ENCODE results near the gene SEMA3C. TPM values are rescaled to one million over a fixed set of nuclear protein-coding genes. Genes with fewer than 3 reads are reported as not detected.

The SEMA3C gene
- total RNA-seq, 2 donors from 2014 or later: 0.09 to 0.15 TPM

DNA sequence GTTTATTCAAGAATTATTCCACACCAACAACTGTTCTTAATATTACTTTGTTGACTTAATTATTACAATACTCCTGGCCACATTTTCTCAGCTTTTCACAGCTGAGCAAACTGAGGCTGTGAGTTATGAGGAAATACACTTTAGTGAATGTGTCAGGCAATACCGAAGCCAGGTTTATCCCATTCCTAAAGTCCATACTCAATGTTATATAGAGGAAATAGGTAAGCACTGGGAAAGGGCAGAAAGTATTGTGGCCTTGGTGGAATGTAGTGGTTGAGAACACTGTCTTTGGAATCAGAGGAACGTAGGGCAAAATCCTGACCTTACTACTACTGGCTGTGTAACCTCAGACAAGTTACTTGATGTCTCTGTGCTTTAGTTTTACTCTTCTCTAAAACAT, 169.6 kb downstream of the SEMA3C start:
- H3K4me3 Mint-ChIP-seq: no peak overlapping the region

DNA sequence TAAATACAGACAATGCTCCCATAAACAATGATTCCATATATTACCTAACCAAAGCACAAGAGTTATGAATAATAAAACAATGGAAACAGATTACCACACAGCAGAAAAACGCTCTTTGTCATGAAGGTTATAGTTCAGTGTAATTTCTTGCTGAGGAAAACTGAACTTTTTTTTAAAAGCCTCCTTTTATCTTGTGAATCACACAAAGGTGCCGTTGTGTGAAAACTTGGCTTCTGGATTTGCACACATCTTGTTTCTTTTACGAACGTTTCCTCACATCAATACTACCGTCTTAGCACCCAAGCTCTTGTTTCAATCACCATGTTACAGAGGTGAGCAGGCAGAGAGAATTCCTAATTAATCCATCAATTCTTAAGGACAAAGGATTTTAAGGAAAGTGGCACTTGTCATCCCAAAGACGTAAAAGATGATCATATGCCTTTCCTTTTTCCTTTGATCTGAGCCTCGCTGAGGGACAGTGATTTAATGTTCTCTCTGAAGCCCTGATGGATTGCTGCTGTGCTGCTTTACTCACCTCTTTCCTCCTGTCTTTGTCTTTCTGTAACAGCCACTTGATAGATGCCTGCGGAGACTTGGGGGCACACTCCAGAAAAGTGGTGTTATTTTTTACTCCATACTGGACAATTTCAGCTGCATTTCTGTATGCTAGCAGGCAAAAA, 170.3 kb downstream of the SEMA3C start:
- H3K9me3 Mint-ChIP-seq: no peaks in the 10 kb centered on the region
- H3K9me3 ChIP-seq (ENCODE audit: control insufficient read depth, low read length): no peaks in the 10 kb centered on the region
- no peaks in the 10 kb centered on the region for H3K27me3 ChIP-seq (ENCODE audit: control insufficient read depth, insufficient read depth, low read length, poor library complexity, severe bottlenecking)
- TF ChIP-seq, protein P1, sequence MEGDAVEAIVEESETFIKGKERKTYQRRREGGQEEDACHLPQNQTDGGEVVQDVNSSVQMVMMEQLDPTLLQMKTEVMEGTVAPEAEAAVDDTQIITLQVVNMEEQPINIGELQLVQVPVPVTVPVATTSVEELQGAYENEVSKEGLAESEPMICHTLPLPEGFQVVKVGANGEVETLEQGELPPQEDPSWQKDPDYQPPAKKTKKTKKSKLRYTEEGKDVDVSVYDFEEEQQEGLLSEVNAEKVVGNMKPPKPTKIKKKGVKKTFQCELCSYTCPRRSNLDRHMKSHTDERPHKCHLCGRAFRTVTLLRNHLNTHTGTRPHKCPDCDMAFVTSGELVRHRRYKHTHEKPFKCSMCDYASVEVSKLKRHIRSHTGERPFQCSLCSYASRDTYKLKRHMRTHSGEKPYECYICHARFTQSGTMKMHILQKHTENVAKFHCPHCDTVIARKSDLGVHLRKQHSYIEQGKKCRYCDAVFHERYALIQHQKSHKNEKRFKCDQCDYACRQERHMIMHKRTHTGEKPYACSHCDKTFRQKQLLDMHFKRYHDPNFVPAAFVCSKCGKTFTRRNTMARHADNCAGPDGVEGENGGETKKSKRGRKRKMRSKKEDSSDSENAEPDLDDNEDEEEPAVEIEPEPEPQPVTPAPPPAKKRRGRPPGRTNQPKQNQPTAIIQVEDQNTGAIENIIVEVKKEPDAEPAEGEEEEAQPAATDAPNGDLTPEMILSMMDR (conservative IDR thresholded peaks at IDR 0.05): no peak
- no peaks in the 10 kb centered on the region for H3K36me3 Mint-ChIP-seq (ENCODE audit: low read depth)
- 43 to 66% methylated on average over 6 to 8 of the region's 8 CpGs for WGBS, 2 experiments (ENCODE audit: insufficient coverage in 1 of 2, insufficient read length in 1 of 2)
- no peak overlapping the region for H3K27ac Mint-ChIP-seq
- peak overlapping the region; percentile 74 for H3K27ac ChIP-seq (ENCODE audit: low read depth, low read length)
- no peak for DNase-seq
- peaks cover 7% of the 10 kb centered on the region for H3K4me1 Mint-ChIP-seq
- peaks cover 2% of the 10 kb centered on the region for H3K27me3 Mint-ChIP-seq (ENCODE audit: insufficient read depth)
- H3K36me3 ChIP-seq (ENCODE audit: control insufficient read depth, insufficient read depth, low read length): no peaks in the 10 kb centered on the region
- H3K4me3 Mint-ChIP-seq: no peak overlapping the region
- H3K4me3 ChIP-seq (ENCODE audit: low read length): no peak overlapping the region
- no peak overlapping the region for H3K9ac ChIP-seq (ENCODE audit: extremely low read depth, low read length, poor library complexity, severe bottlenecking)
- H3K4me1 ChIP-seq (ENCODE audit: control insufficient read depth, insufficient read depth, low read length): no peaks in the 10 kb centered on the region

More for the DNA sequence above, 169.6 kb downstream of the SEMA3C start:
- no peak for DNase-seq
- WGBS, 2 experiments (ENCODE audit: insufficient coverage in 1 of 2, insufficient read length in 1 of 2): 80 to 93% methylated on average over 1 to 2 of the region's 2 CpGs
- no peak overlapping the region for H3K9ac ChIP-seq (ENCODE audit: extremely low read depth, low read length, poor library complexity, severe bottlenecking)
- no peaks in the 10 kb centered on the region for H3K27me3 ChIP-seq (ENCODE audit: control insufficient read depth, insufficient read depth, low read length, poor library complexity, severe bottlenecking)
- no peak overlapping the region for H3K4me3 ChIP-seq (ENCODE audit: low read length)
- Mint-ChIP-seq H3K9me3 (no peaks in the 10 kb centered on the region), H3K36me3 (ENCODE audit: low read depth) (no peaks in the 10 kb centered on the region), H3K27ac (no peak overlapping the region), H3K27me3 (ENCODE audit: insufficient read depth) (peaks cover 2% of the 10 kb centered on the region), H3K4me1 (peaks cover 7% of the 10 kb centered on the region)
- H3K36me3 ChIP-seq (ENCODE audit: control insufficient read depth, insufficient read depth, low read length): no peaks in the 10 kb centered on the region
- peak overlapping the region; percentile 74 for H3K27ac ChIP-seq (ENCODE audit: low read depth, low read length)
- H3K4me1 ChIP-seq (ENCODE audit: control insufficient read depth, insufficient read depth, low read length): no peaks in the 10 kb centered on the region
- H3K9me3 ChIP-seq (ENCODE audit: control insufficient read depth, low read length): no peaks in the 10 kb centered on the region
- TF ChIP-seq, protein P1 (conservative IDR thresholded peaks at IDR 0.05): no peak

DNA sequence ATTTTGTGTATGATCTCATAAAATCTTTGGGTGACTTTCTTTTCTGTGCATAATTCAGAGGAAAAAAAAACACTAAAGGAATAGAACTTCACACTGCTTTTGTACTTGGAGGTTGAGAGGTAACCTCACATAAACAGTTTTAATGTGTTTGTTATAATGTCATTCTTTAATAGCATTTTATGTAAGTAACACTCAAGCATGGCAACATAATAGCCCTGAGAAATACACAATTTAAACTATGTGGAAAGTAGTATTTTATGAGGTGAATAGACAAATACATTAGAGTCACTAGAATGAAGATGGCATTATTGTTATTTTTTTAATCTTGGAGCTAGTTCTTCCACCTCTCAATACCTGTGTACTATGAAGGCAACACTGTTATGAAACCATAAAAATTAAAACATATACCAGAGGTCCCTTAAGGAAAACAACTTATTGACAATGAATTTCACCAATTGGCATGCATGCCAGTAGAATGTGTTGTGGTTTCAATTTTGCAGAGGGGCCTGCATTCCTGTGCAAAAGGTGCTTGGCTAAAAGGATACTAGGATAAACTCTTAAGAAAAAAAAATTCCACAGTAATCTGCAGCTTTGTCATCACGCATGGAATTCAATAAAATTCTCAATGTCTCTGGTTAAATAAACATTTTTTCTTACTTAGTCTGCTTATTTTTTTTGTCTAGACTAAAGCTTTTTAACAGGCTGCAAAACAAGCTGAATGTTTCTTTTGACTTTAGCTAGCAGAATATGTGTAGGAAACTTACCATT, 177.9 kb downstream of the SEMA3C start:
- Mint-ChIP-seq H3K36me3 (ENCODE audit: low read depth) (no peaks in the 10 kb centered on the region), H3K9me3 (no peaks in the 10 kb centered on the region), H3K4me3 (no peak overlapping the region), H3K4me1 (no peaks in the 10 kb centered on the region), H3K27me3 (ENCODE audit: insufficient read depth) (no peaks in the 10 kb centered on the region), H3K27ac (no peak overlapping the region)
- Histone ChIP-seq H3K9ac (ENCODE audit: extremely low read depth, low read length, poor library complexity, severe bottlenecking) (no peak overlapping the region), H3K27ac (ENCODE audit: low read depth, low read length) (no peak overlapping the region), H3K9me3 (ENCODE audit: control insufficient read depth, low read length) (no peaks in the 10 kb centered on the region), H3K4me3 (ENCODE audit: low read length) (no peak overlapping the region), H3K4me1 (ENCODE audit: control insufficient read depth, insufficient read depth, low read length) (peaks cover 3% of the 10 kb centered on the region), H3K27me3 (ENCODE audit: control insufficient read depth, insufficient read depth, low read length, poor library complexity, severe bottlenecking) (no peaks in the 10 kb centered on the region), H3K36me3 (ENCODE audit: control insufficient read depth, insufficient read depth, low read length) (no peaks in the 10 kb centered on the region)
- TF ChIP-seq, protein P1 (conservative IDR thresholded peaks at IDR 0.05): no peak
- no peak for DNase-seq
- 67 to 84% methylated on average over 1 of the region's 1 CpG for WGBS, 2 experiments (ENCODE audit: insufficient coverage in 1 of 2, insufficient read length in 1 of 2)
